Testis (tissue), 3 donors: ENCODE data around the gene ARL14. TPM values are rescaled to one million over a fixed set of nuclear protein-coding genes. Genes with fewer than 3 reads are reported as not detected.

Experiments
- DNase-seq: peaks from one replicate; pipeline ENCODE4 v3.0.0-alpha.2; 2019
- H3K27ac ChIP-seq, 2 donors: fragments of 200-600 bp; sonication (generic); one replicate each; pipeline ENCODE4 v1.5.1; 2019
- H3K27me3 ChIP-seq: fragments of 200-600 bp; sonication (generic); one replicate; pipeline ENCODE4 v1.5.1; 2019
- H3K36me3 ChIP-seq: fragments of 200-600 bp; sonication (generic); one replicate; pipeline ENCODE4 v1.5.1; 2017; ENCODE audit warnings: low read depth; ENCODE audit errors: missing control alignments
- H3K4me1 ChIP-seq: fragments of 200-600 bp; sonication (generic); one replicate; pipeline ENCODE4 v1.5.1; 2019
- H3K4me3 ChIP-seq, 2 donors: fragments of 200-600 bp; sonication (generic); one replicate each; pipeline ENCODE4 v1.5.1; 2017 to 2019
- H3K9me3 ChIP-seq: fragments of 200-600 bp; sonication (generic); one replicate; pipeline ENCODE4 v1.5.1; 2017
- CTCF ChIP-seq, 3 experiments: fragments of 450-650 bp in 2 of 3; fragments of 200-600 bp in 1 of 3; sonication (generic) in 1 of 3; IDR thresholded peaks; one replicate each; pipeline ENCODE4 v1.5.1; 2016 to 2019; ENCODE audit warnings: antibody characterized with exemption in 3 of 3, mild to moderate bottlenecking in 2 of 3, moderate library complexity in 1 of 3
- POLR2A ChIP-seq: fragments of 450-650 bp; IDR thresholded peaks from one replicate; pipeline ENCODE4 v1.6.1; 2017; ENCODE audit warnings: antibody characterized with exemption, mild to moderate bottlenecking, moderate library complexity
- WGBS, 2 donors: methylation state at CpG; one replicate each; pipeline ENCODE4 v1.1.5; 2018; 5-methylcytosine and 5-hydroxymethylcytosine counted together
- intact Hi-C: fragments of 100-400 bp; cut with DNase I; formaldehyde crosslinking; loops from one replicate; pipeline ENCODE4 v1.15.1; 2023; ENCODE audit warnings: low total_unique reads
- polyA plus RNA-seq: library from polyadenylated mRNA; stranded (reverse); fragments of 350-450 nt; fragmentation: Illumina TruSeq; extraction: RNeasy Lipid Tissue Mini Kit (QIAGEN cat#74804); gene quantifications from one replicate; pipeline ENCODE4 v1.2.3, GENCODE V29; 2014; ENCODE audit warnings: low read depth, low replicate concordance; ENCODE audit not compliant: insufficient read depth
- total RNA-seq, 2 donors: library from RNA; depleted of rRNA; stranded (reverse); fragments of >200 nt; gene quantifications; one replicate each; pipeline ENCODE4 v1.2.3, GENCODE V29; 2016

ARL14 gene
- total and polyA plus RNA-seq, 3 donors from 2014 or later = 0.31 TPM; not detected in 2

- Histone ChIP-seq H3K4me1 (no peaks in the 10 kb centered on the region), H3K4me3 (no peak overlapping the region), H3K9me3 (no peaks in the 10 kb centered on the region), H3K36me3 (no peaks in the 10 kb centered on the region), H3K27me3 (no peaks in the 10 kb centered on the region), H3K27ac (no peak overlapping the region)
- intact Hi-C loops = no loop called here
- 95 to 96% methylated on average over 2 of the region's 2 CpGs for WGBS, 2 donors
- no peak for DNase-seq
- TF ChIP-seq POLR2A (no peak), CTCF (IDR thresholded peaks at IDR 0.05) (no peak)
These were observed 5.0 kb upstream of the ARL14 start for GRCh38 chr3:160671995-160672394.

GRCh38 chr3:160673188-160673587, 3.8 kb upstream of the ARL14 start:
- no peaks in the 10 kb centered on the region for H3K27me3 ChIP-seq
- H3K4me3 ChIP-seq = no peak overlapping the region
- no peaks in the 10 kb centered on the region for H3K9me3 ChIP-seq
- intact Hi-C loops = no loop called here
- no peak overlapping the region for H3K27ac ChIP-seq
- H3K4me1 ChIP-seq = no peaks in the 10 kb centered on the region
- no peak for DNase-seq
- WGBS, 2 donors = 87 to 100% methylated on average over 1 of the region's 1 CpG
- TF ChIP-seq CTCF (IDR thresholded peaks at IDR 0.05) = no peak
- no peak for TF ChIP-seq POLR2A
- H3K36me3 ChIP-seq = no peaks in the 10 kb centered on the region

- H3K9me3 ChIP-seq = no peaks in the 10 kb centered on the region
- no peak for DNase-seq
- no peak overlapping the region for H3K27ac ChIP-seq
- intact Hi-C loops = no loop called here
- no peaks in the 10 kb centered on the region for H3K27me3 ChIP-seq
- TF ChIP-seq CTCF (IDR thresholded peaks at IDR 0.05) (no peak), POLR2A (no peak)
- H3K4me3 ChIP-seq = no peak overlapping the region
- H3K36me3 ChIP-seq = no peaks in the 10 kb centered on the region
- H3K4me1 ChIP-seq = no peaks in the 10 kb centered on the region
These were observed 1.3 kb upstream of the ARL14 start for GRCh38 chr3:160675566-160676124.

GRCh38 chr3:160677459-160677881, 510 bp downstream of the ARL14 start:
- TF ChIP-seq POLR2A (no peak), CTCF (IDR thresholded peaks at IDR 0.05) (no peak)
- intact Hi-C loops = no loop called here
- H3K27me3 ChIP-seq = no peaks in the 10 kb centered on the region
- H3K4me1 ChIP-seq = no peaks in the 10 kb centered on the region
- H3K27ac ChIP-seq = no peak overlapping the region
- DNase-seq = no peak
- WGBS, 2 donors = 73 to 76% methylated on average over 4 of the region's 4 CpGs
- H3K4me3 ChIP-seq = no peak overlapping the region
- H3K36me3 ChIP-seq = no peaks in the 10 kb centered on the region
- no peaks in the 10 kb centered on the region for H3K9me3 ChIP-seq

GRCh38 chr3:160678292-160678842, 1.4 kb downstream of the ARL14 start:
- no peak overlapping the region for H3K27ac ChIP-seq
- 47 to 54% methylated on average over 5 of the region's 5 CpGs for whole genome bisulfite sequencing, 2 donors
- no peaks in the 10 kb centered on the region for H3K9me3 ChIP-seq
- intact Hi-C loops = no loop called here
- no peaks in the 10 kb centered on the region for H3K27me3 ChIP-seq
- TF ChIP-seq POLR2A (no peak), CTCF (IDR thresholded peaks at IDR 0.05) (no peak)
- no peaks in the 10 kb centered on the region for H3K4me1 ChIP-seq
- no peak overlapping the region for H3K4me3 ChIP-seq
- H3K36me3 ChIP-seq = no peaks in the 10 kb centered on the region
- no peak for DNase-seq
